ENCODE results near the gene SUPT3H.

Gene SUPT3H

GRCh38 chr6:45323656-45324224 is 54.0 kb downstream of the SUPT3H start:
- H3K9me3 ChIP-seq (ENCODE audit: insufficient read depth, low read length): no peaks in the 10 kb centered on the region
- TF ChIP-seq ZNF274 (IDR thresholded peaks at IDR 0.05; ENCODE audit: low read depth, low read length) (no peak), SUZ12 (IDR thresholded peaks at IDR 0.05; ENCODE audit: extremely low read depth, insufficient read depth, insufficient read length) (no peak), YY1 (IDR thresholded peaks at IDR 0.05; ENCODE audit: insufficient read depth, insufficient read length) (no peak)
- no peaks in the 10 kb centered on the region for H3K4me1 ChIP-seq (ENCODE audit: insufficient read depth, insufficient read length)
- no peaks in the 10 kb centered on the region for H3K36me3 ChIP-seq (ENCODE audit: insufficient read depth, insufficient read length, low read length)
- no peaks in the 10 kb centered on the region for H3K27me3 ChIP-seq (ENCODE audit: insufficient read depth, insufficient read length)
- DNase-seq (ENCODE audit: low read depth, low spot score): no peak
- no peak overlapping the region for H3K4me3 ChIP-seq (ENCODE audit: insufficient read length, low read depth)
- no peak overlapping the region for H3K9ac ChIP-seq (ENCODE audit: insufficient read length, low read depth)

- H3K4me1 ChIP-seq (ENCODE audit: insufficient read depth, insufficient read length): no peaks in the 10 kb centered on the region
- no peaks in the 10 kb centered on the region for H3K9me3 ChIP-seq (ENCODE audit: insufficient read depth, low read length)
- no peak for DNase-seq (ENCODE audit: low read depth, low spot score)
- H3K36me3 ChIP-seq (ENCODE audit: insufficient read depth, insufficient read length, low read length): no peaks in the 10 kb centered on the region
- H3K4me3 ChIP-seq (ENCODE audit: insufficient read length, low read depth): no peak overlapping the region
- no peaks in the 10 kb centered on the region for H3K27me3 ChIP-seq (ENCODE audit: insufficient read depth, insufficient read length)
- no peak overlapping the region for H3K9ac ChIP-seq (ENCODE audit: insufficient read length, low read depth)
- TF ChIP-seq YY1 (IDR thresholded peaks at IDR 0.05; ENCODE audit: insufficient read depth, insufficient read length) (no peak), ZNF274 (IDR thresholded peaks at IDR 0.05; ENCODE audit: low read depth, low read length) (no peak)
Measured at GRCh38 chr6:45320349-45320748, 57.4 kb downstream of the SUPT3H start.

- H3K9me3 ChIP-seq (ENCODE audit: insufficient read depth, low read length): peaks cover 14% of the 10 kb centered on the region; the same call in 1 of the 2 replicates
- H3K27me3 ChIP-seq (ENCODE audit: insufficient read depth, insufficient read length): no peaks in the 10 kb centered on the region
- H3K9ac ChIP-seq (ENCODE audit: insufficient read length, low read depth): no peak overlapping the region
- no peak overlapping the region for H3K4me3 ChIP-seq (ENCODE audit: insufficient read length, low read depth)
- no peak for TF ChIP-seq ZNF274 (IDR thresholded peaks at IDR 0.05; ENCODE audit: low read depth, low read length)
- TF ChIP-seq SUZ12 (IDR thresholded peaks at IDR 0.05; ENCODE audit: extremely low read depth, insufficient read depth, insufficient read length): no peak
- no peak for TF ChIP-seq YY1 (IDR thresholded peaks at IDR 0.05; ENCODE audit: insufficient read depth, insufficient read length)
- H3K4me1 ChIP-seq (ENCODE audit: insufficient read depth, insufficient read length): no peaks in the 10 kb centered on the region
- H3K36me3 ChIP-seq (ENCODE audit: insufficient read depth, insufficient read length, low read length): no peaks in the 10 kb centered on the region
- DNase-seq (ENCODE audit: low read depth, low spot score): no peak
Measured at GRCh38 chr6:45314146-45314545, 63.6 kb downstream of the SUPT3H start.

GRCh38 chr6:45310118-45310788 is 67.5 kb downstream of the SUPT3H start:
- no peak for TF ChIP-seq YY1 (IDR thresholded peaks at IDR 0.05; ENCODE audit: insufficient read depth, insufficient read length)
- TF ChIP-seq SUZ12 (IDR thresholded peaks at IDR 0.05; ENCODE audit: extremely low read depth, insufficient read depth, insufficient read length): no peak
- no peak for TF ChIP-seq ZNF274 (IDR thresholded peaks at IDR 0.05; ENCODE audit: low read depth, low read length)
- H3K27me3 ChIP-seq (ENCODE audit: insufficient read depth, insufficient read length): no peaks in the 10 kb centered on the region
- H3K9me3 ChIP-seq (ENCODE audit: insufficient read depth, low read length): peaks cover 25% of the 10 kb centered on the region; the same call in 1 of the 2 replicates
- H3K4me1 ChIP-seq (ENCODE audit: insufficient read depth, insufficient read length): no peaks in the 10 kb centered on the region
- no peak overlapping the region for H3K4me3 ChIP-seq (ENCODE audit: insufficient read length, low read depth)
- H3K36me3 ChIP-seq (ENCODE audit: insufficient read depth, insufficient read length, low read length): no peaks in the 10 kb centered on the region
- no peak overlapping the region for H3K9ac ChIP-seq (ENCODE audit: insufficient read length, low read depth)
- no peak for DNase-seq (ENCODE audit: low read depth, low spot score)

GRCh38 chr6:45305546-45305945 is 72.2 kb downstream of the SUPT3H start:
- peaks cover 24% of the 10 kb centered on the region; the same call in 1 of the 2 replicates for H3K9me3 ChIP-seq (ENCODE audit: insufficient read depth, low read length)
- no peak overlapping the region for H3K4me3 ChIP-seq (ENCODE audit: insufficient read length, low read depth)
- DNase-seq (ENCODE audit: low read depth, low spot score): no peak
- H3K27me3 ChIP-seq (ENCODE audit: insufficient read depth, insufficient read length): no peaks in the 10 kb centered on the region
- H3K4me1 ChIP-seq (ENCODE audit: insufficient read depth, insufficient read length): no peaks in the 10 kb centered on the region
- H3K9ac ChIP-seq (ENCODE audit: insufficient read length, low read depth): no peak overlapping the region
- no peak for TF ChIP-seq SUZ12 (IDR thresholded peaks at IDR 0.05; ENCODE audit: extremely low read depth, insufficient read depth, insufficient read length)
- TF ChIP-seq YY1 (IDR thresholded peaks at IDR 0.05; ENCODE audit: insufficient read depth, insufficient read length): no peak
- no peak for TF ChIP-seq ZNF274 (IDR thresholded peaks at IDR 0.05; ENCODE audit: low read depth, low read length)
- H3K36me3 ChIP-seq (ENCODE audit: insufficient read depth, insufficient read length, low read length): no peaks in the 10 kb centered on the region

GRCh38 chr6:45302832-45303231 is 74.9 kb downstream of the SUPT3H start:
- no peak overlapping the region for H3K4me3 ChIP-seq (ENCODE audit: insufficient read length, low read depth)
- TF ChIP-seq SUZ12 (IDR thresholded peaks at IDR 0.05; ENCODE audit: extremely low read depth, insufficient read depth, insufficient read length) (no peak), YY1 (IDR thresholded peaks at IDR 0.05; ENCODE audit: insufficient read depth, insufficient read length) (no peak), ZNF274 (IDR thresholded peaks at IDR 0.05; ENCODE audit: low read depth, low read length) (no peak)
- DNase-seq (ENCODE audit: low read depth, low spot score): no peak
- no peaks in the 10 kb centered on the region for H3K4me1 ChIP-seq (ENCODE audit: insufficient read depth, insufficient read length)
- H3K9ac ChIP-seq (ENCODE audit: insufficient read length, low read depth): no peak overlapping the region
- H3K9me3 ChIP-seq (ENCODE audit: insufficient read depth, low read length): peaks cover 11% of the 10 kb centered on the region; the same call in 1 of the 2 replicates
- H3K27me3 ChIP-seq (ENCODE audit: insufficient read depth, insufficient read length): no peaks in the 10 kb centered on the region
- H3K36me3 ChIP-seq (ENCODE audit: insufficient read depth, insufficient read length, low read length): no peaks in the 10 kb centered on the region

- Histone ChIP-seq H3K36me3 (ENCODE audit: insufficient read depth, insufficient read length, low read length) (no peaks in the 10 kb centered on the region), H3K4me3 (ENCODE audit: insufficient read length, low read depth) (no peak overlapping the region), H3K27me3 (ENCODE audit: insufficient read depth, insufficient read length) (no peaks in the 10 kb centered on the region), H3K4me1 (ENCODE audit: insufficient read depth, insufficient read length) (no peaks in the 10 kb centered on the region), H3K9me3 (ENCODE audit: insufficient read depth, low read length) (peaks cover 6% of the 10 kb centered on the region; the same call in 1 of the 2 replicates), H3K9ac (ENCODE audit: insufficient read length, low read depth) (no peak overlapping the region)
- DNase-seq (ENCODE audit: low read depth, low spot score): no peak
- TF ChIP-seq YY1 (IDR thresholded peaks at IDR 0.05; ENCODE audit: insufficient read depth, insufficient read length): no peak
Measured at GRCh38 chr6:45301348-45302142, 76.2 kb downstream of the SUPT3H start.
